Measurements from ENCODE around the gene SLC11A2.
A peak's percentile ranks its signal among the peaks of the same experiment; 100 is the strongest.

SLC11A2 gene

GRCh38 chr12:51025836-51026638, at the start of gene SLC11A2:
Gene SLC11A2 (minus strand): TSS chr12:51026384. CDS start chr12:51010728, 15,656 bp downstream.
- no peak; the same call in 1 of the 2 replicates for TF ChIP-seq CTCF (IDR thresholded peaks at IDR 0.05; ENCODE audit: low read depth, low read length)
- peak; percentile 73 for DNase-seq (ENCODE audit: extremely low read depth, low read depth)

- no peak for TF ChIP-seq CTCF (IDR thresholded peaks at IDR 0.05; ENCODE audit: low read depth, low read length)
- DNase-seq (ENCODE audit: extremely low read depth, low read depth), result no peak
Measured at GRCh38 chr12:51075390-51075789, 49.2 kb upstream of the SLC11A2 start.

GRCh38 chr12:51071663-51072062, 45.5 kb upstream of the SLC11A2 start:
- DNase-seq (ENCODE audit: extremely low read depth, low read depth), result no peak
- TF ChIP-seq CTCF (IDR thresholded peaks at IDR 0.05; ENCODE audit: low read depth, low read length), result no peak

- DNase-seq (ENCODE audit: extremely low read depth, low read depth), result no peak
- TF ChIP-seq CTCF (IDR thresholded peaks at IDR 0.05; ENCODE audit: low read depth, low read length), result no peak
Measured at GRCh38 chr12:51070004-51070403, 43.8 kb upstream of the SLC11A2 start.

GRCh38 chr12:51067771-51068170, 41.6 kb upstream of the SLC11A2 start:
- TF ChIP-seq CTCF (IDR thresholded peaks at IDR 0.05; ENCODE audit: low read depth, low read length), result no peak
- no peak for DNase-seq (ENCODE audit: extremely low read depth, low read depth)

GRCh38 chr12:51067229-51067628, 41.0 kb upstream of the SLC11A2 start:
- no peak for TF ChIP-seq CTCF (IDR thresholded peaks at IDR 0.05; ENCODE audit: low read depth, low read length)
- no peak for DNase-seq (ENCODE audit: extremely low read depth, low read depth)

GRCh38 chr12:51065530-51065929, 39.3 kb upstream of the SLC11A2 start:
- no peak for TF ChIP-seq CTCF (IDR thresholded peaks at IDR 0.05; ENCODE audit: low read depth, low read length)
- DNase-seq (ENCODE audit: extremely low read depth, low read depth), result no peak
